Measurements from ENCODE around the gene LCE7A.

LCE7A gene

GRCh38 chr1:152880907-152881306 is 21.1 kb downstream of the LCE7A start:
- DNase-seq: no peak

DNA sequence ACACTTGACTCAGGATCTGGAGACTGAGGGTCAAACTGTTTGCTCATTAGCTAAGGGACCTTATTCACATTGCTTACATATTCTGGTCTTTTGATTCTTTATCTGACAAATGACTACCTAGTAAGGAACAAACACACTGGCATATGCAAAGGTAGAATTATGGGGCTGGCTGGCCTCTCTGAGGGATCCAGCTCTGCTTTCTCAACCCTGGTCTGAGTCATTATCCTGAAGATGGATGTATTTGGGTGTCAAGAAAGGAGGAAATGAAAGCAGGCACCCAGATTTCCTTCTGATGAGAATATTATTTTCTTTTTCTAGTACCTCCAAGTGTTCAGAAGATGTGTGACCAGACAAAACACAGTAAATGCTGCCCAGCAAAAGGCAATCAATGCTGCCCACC is 24.3 kb downstream of the LCE7A start:
- no peak for DNase-seq

DNA sequence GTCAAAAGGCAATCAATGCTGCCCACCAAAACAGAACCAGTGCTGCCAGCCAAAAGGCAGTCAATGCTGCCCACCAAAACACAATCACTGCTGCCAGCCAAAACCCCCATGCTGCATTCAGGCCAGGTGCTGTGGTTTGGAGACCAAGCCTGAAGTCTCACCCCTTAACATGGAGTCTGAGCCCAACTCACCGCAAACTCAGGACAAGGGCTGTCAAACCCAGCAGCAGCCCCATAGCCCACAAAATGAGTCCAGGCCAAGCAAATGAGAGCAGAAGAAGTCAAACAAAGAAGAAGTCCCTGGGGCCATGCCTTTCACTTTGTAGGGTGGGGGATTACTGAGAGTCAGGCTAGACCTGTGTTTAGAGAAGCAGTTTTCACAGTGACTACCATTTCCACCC is 24.7 kb downstream of the LCE7A start:
- DNase-seq: no peak

GRCh38 chr1:152884966-152885624 is 25.3 kb downstream of the LCE7A start:
- DNase-seq: no peak

GRCh38 chr1:152886085-152886484 is 26.3 kb downstream of the LCE7A start:
- DNase-seq: no peak

DNA sequence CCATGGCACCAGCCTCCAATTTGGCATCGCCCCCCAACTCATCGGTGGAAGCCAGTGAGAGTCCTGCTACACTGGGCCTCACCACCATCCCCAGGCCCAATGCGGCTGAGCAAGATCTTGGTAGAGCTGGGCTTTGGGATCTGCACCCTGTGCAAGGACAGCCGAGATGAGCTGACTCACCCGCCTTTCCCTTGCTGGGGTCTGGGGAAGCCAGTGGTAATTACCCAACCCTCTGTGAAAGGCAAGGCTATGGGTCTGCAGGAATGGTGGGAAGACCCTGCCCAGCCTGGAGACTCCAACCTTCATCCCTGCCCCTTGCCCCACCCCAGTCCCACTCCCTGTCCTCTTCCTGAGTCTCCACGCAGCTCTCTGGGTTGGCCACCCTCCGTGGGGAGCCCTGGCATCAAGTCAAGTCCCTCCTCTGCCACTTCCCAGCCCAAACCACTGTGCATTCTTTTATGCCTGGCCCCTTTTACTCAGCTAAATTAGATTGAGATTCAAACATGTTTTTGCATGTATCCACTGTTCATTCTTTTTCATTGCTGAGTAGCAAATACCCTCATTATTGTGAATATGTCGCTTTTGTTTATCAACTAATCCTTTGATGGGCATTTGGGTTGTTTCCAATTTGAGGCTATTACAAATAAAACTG is 27.1 kb downstream of the LCE7A start:
- DNase-seq: no peak

GRCh38 chr1:152888126-152888525 is 28.3 kb downstream of the LCE7A start:
- DNase-seq: no peak

- no peak for DNase-seq
Observed at GRCh38 chr1:152899027-152899426, 39.2 kb downstream of the LCE7A start.

GRCh38 chr1:152899883-152900282 is 40.1 kb downstream of the LCE7A start:
- no peak for DNase-seq

- DNase-seq: no peak
Observed at GRCh38 chr1:152901631-152902030, 41.8 kb downstream of the LCE7A start.

DNA sequence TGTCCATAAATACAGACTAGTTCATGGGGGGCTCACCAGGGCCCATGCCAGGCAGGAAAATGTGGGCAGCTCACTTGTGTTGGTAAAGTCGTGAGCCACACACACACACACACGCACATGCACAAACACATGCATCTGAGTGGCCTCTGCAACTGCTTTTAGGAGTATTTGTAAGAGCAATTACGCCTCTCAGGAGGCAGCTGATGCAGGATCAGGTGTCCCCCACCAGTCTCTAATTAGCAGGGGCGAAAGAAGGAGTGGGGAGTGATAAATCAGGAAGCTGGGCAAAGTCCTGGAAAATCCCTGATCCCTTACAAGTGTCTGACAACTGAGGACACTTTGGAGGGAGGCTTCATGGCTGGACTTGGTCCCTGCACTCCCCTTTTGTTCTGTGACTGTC is 42.8 kb downstream of the LCE7A start:
- no peak for DNase-seq

DNA sequence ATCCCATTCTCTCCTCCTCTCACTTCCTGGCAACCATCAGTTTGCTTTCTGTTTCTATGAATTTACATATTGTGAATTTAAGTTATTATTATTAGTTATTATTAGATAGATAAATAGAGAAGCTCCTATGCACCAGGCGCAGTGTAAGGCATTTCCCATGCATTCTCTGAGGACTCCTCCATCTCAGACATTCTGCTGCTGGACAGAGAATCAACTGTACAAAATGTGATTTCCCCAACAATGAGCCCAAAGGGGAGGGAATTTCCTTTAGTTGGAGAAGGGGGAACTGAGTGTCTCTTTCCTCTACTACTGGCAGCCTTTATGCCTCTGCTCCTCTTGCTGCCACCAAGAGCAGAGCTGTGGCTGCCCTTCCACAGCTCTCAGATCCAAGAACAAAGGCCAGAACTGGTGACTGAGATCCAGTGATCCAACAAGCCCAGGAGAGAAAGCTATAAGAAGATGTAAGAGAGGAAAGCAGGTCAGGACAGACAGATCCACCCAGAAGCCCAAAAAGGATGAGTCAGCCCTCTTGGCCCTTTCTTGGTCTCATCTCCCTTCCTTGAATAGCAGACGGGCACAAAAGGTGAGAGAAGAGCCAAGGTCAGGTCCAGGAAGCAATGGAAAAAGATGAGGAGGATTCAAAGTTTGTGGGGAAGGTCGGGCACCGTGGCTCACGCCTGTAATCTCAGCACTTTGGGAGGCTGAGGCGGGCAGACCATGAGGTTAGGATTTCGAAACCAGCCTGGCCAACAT is 45.1 kb downstream of the LCE7A start:
- DNase-seq: no peak

- no peak for DNase-seq
Observed at GRCh38 chr1:152906023-152906565, 46.3 kb downstream of the LCE7A start.

GRCh38 chr1:152907686-152908601 is 48.1 kb downstream of the LCE7A start, which contains the start of gene IVL:
Gene IVL, plus strand, starts transcription at chr1:152908546. Its CDS starts 1,252 bp downstream, at chr1:152909798.
- DNase-seq: no peak

DNA sequence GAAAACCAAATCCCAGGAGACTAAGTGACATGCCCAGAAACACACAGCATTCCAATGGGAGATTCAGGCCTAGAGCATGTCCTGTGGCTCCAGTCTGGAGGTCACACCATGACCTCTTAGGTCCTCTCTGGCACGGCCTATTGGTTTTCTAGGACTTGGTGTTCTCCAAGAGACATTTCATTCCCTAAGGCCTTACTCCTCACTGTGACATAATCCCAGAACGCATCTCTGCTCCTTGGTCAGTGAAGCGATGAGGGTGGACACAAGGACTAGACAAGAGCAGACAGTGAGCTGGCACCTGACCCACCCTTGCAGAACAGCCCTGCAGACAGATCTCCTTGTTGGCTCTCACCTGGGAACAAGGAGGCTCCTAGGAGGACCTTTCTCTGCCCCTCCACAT is 49.4 kb downstream of the LCE7A start:
- DNase-seq: no peak

Measured in DMS 273 treated with DMSO at 0.1 percent for 48 hours (cell line).